T1000 (cell line): Measurements from ENCODE around the gene ABCB6.

Experiments
- DNase-seq: peaks from one replicate; lab custom pipeline; 2025; ENCODE audit warnings: mixed read lengths; lab: John Stamatoyannopoulos, UW

ABCB6 gene

DNA sequence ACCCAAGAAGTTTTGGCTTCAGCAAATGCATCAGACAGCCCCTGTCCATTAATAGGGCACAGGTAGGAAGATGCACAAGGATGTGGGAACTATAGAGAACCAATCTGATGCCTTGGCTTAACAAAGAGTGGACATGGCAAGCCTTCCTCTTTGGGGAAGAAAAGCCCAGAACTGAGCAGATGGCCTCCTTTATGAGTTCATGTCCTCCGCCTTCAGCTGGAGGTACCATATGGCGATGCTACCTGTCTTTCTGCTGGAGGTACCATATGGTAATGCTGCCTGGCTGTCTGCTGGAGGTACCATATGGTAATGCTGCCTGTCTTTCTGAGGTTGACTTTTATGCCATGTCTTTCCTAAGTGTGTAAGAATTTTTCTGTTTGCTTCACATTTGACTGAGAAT is 34.6 kb downstream of the ABCB6 start:
- no peak for DNase-seq

DNA sequence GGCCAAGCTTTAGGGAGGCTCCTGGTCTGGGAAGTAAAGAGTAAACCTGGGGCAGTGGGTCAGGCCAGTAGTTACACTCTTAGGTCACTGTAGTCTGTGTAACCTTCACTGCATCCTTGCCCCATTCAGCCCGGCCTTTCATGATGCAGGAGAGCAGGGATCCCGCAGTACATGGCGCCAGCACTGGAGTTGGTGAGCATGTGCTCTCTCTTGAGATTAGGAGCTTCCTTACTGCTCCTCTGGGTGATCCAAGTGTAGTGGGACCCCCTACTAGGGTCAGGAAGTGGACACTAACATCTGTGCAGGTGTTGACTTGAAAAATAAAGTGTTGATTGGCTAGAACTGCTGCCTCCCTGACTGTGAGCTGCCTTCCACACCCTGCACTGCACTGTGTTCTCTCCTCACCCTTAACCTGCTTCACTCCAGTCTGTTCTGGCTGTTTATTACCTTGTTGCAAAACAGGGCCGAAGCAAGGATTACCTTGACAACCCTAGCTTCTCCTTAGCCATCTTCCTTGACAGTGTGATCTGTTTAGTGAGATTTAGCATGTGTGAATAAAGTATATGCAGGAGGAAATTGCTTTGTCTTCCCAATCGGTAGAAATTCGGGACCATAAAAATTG is 35.5 kb downstream of the ABCB6 start:
- DNase-seq: no peak

DNA sequence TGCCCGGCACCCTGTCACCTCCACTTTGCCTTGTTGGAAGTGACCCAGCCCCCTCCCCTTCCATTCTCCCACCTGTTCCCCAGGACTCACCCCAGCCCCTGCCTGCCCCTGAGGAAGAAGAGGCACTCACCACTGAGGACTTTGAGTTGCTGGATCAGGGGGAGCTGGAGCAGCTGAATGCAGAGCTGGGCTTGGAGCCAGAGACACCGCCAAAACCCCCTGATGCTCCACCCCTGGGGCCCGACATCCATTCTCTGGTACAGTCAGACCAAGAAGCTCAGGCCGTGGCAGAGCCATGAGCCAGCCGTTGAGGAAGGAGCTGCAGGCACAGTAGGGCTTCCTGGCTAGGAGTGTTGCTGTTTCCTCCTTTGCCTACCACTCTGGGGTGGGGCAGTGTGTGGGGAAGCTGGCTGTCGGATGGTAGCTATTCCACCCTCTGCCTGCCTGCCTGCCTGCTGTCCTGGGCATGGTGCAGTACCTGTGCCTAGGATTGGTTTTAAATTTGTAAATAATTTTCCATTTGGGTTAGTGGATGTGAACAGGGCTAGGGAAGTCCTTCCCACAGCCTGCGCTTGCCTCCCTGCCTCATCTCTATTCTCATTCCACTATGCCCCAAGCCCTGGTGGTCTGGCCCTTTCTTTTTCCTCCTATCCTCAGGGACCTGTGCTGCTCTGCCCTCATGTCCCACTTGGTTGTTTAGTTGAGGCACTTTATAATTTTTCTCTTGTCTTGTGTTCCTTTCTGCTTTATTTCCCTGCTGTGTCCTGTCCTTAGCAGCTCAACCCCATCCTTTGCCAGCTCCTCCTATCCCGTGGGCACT is 36.2 kb downstream of the ABCB6 start:
- DNase-seq: no peak

DNA sequence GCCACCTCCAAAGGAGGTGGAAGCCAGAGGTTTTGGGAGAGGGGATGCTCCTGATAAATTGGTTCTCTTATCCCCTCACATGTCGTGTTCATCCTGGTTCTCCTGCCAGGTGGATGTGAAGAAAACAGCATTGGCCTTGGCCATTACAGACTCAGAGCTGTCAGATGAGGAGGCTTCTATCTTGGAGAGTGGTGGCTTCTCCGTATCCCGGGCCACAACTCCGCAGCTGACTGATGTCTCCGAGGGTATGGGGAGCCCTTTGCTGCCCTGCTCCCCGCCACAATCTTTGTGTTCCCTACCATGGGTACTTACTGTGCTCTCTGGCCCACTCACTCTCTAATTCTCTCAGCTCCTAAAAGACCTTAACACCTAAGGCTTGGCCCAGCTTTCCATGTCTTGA is 37.2 kb downstream of the ABCB6 start:
- no peak for DNase-seq

DNA sequence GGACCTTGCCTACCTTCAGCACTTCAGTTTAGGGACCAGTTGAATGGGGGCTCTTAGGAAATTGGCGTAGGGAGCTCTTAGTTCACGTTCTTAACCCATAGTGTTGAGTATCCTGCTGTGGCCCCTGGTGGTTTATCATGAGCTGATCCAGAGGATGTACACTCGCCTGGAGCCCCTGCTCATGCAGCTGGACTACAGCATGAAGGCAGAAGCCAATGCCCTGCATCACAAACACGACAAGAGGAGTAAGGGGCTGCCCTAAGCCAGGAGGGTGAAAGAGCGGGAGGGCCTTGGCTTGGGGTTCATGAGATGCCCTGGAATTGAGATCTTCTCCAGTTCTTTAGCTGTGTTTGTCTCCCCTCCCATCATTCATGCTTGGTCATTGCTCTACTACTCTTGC is 37.8 kb downstream of the ABCB6 start:
- DNase-seq: no peak

GRCh38 chr2:219179601-219180465 is 38.9 kb downstream of the ABCB6 start:
- DNase-seq: no peak

DNA sequence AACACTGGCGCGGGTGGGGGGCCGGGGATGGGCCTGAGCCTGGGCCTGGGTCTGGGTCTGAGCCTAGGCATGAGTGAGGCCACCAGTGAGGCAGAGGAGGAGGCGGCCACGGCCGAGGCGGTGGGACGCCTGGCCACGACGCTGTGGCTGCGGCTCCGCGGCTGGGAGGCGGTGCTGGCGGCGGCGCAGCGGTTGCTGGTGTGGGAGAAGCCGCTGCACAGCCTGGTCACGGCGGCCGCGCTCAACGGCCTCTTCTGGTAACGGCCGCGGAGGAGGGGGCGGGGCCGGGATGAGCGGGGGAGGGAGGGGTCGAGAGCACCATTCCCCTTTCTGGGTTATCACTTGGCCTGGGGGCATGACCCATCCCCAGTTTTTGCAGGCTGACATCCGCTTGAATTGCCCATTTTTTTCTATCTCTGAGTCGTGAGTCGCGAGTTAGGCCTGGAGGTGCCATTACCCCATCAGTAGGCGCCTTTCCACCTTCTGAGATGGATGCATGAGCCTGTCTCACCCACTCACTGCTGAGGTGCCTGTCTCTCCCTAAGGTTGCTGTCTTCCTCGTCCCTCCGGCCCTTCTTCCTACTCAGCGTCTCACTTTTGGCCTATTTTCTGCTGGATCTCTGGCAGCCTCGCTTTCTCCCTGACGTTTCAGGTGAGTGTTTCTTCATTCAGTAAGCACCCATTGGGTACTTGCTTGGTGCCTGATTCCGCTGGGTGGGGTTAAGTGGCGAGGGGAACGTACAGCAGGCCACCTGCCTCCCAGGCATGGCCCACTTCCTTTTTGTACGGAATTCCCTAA is 40.2 kb downstream of the ABCB6 start:
- peak; percentile 64 for DNase-seq

DNA sequence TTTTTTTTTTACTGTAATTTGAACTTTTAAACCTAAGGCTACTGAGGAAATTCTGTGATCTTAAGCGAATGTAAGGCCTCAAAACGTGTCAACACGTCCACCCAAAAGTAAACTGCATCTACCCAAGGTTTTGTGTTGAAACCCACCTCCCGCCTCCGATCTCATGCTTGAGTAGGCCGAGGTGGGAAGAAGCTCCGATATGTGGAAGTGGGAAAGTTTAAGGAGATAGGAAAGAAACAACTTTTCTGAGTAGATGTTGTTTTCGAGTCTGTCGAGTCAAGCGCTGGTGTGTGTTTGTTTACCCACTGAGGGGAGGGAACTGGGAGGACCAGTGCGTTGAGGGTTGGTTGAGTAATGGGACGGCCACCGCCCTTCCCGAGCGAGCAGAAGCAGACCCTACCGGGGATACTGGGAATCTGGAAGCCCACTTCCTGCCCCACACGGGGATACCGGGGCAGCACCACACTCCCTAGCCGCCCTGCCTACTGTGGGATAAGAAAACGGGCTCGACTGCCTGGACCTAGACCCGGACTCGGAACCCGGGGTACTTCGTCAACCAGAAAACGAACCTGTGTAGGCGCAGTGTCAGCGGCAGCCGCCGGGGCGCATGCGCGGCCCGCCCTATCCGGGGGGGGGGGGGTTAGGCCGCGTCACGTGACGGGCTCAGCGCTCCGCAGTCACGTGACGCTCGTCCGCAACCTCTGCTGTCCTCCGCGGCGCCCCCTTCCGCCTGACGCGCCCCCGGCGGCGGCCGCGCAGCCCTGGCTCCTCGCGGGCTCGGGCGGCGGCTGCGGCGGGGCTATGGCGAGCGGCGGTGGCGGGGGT is 41.0 kb downstream of the ABCB6 start, which contains the start of gene RETREG2:
Gene RETREG2, plus strand, starts transcription at position 724 of the 825 bp plus-strand sequence. Its CDS starts 78 bp downstream, at position 802.
- DNase-seq: peak; percentile 75

DNA sequence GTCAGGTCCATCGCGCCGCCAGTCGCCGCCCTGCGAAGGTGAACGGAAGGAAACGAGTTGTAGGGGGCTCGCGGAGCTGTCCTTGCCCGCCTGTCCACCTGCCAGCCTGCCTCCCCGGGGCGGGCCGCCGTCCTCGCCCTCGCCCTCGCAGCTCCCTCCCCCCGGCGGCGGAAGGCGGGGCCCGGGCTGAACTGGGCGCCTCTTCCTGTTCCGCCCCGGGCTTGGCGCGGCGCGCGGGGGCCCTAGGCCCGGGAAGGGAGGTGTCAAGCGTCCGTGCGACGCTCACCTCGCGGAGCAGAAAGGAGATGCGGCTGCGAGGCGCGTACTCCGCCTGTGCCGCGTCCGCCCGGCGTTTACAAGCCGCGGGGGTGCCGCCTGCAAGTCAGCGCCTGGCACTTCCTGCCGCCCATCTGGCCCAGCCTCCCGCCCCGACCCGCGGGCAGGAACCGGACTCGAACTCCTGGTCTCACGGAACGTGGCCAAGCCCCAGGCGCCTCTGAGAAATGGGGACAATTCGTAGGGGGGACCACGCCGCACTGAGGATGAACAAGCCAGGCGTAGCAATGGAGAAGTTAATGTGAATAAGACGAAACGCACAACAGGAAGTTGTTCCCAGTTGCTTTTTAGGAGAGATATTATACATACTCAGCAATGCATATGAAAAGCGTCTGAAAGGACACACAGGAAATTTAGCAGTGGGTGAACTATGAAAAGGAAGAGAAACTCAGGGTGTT is 41.8 kb downstream of the ABCB6 start, which contains the start of gene CNPPD1:
Gene CNPPD1, minus strand, starts transcription at position 108 of the 734 bp plus-strand sequence. Its CDS starts 97 bp downstream, at position 11.
- DNase-seq: peak; percentile 62

DNA sequence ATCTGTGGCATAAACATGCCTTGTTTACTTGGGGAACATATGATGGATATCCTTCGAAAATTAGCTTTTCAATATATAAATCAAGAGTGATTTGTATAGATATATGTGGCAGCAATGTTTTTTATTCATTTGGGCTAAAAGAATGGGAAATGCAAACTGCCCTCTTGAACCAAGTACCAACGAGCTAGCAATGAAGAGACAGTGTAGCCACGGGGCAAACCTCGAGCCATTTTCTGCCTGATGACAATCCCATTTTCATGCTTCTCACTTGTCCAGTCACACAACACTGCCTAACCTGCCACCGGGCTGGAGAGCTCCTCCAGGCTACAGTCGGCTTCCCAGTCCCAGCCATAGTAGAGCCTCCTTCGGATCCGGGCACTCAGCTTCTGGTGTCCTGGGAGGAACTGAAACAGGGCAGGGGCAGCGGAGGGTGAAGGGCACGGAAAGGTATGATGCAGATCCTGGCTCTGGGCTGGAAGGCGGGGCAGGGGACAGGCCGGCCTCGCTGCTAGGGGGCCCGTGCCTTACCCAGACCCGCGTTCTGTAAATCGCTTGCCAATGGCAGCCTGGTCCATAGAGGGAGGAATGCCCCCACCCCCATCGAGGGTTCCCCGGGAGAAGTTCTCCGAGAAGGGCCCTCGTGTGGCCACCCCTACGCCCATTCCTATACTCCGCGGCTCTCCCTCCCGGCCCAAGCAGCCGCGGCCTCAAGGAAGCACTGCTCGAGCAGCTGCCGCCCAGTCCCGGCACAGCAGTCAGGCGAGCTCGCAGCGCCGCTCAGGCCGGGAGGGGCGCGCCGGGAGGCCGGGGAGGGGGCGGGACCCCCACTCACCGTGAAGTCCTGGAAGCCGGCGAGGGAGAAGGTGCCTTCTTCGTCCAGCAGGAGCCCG is 42.6 kb downstream of the ABCB6 start:
- DNase-seq: peak; percentile 14

GRCh38 chr2:219175486-219175885 is 43.3 kb downstream of the ABCB6 start:
- DNase-seq: no peak

GRCh38 chr2:219174801-219175200 is 44.0 kb downstream of the ABCB6 start:
- no peak for DNase-seq

DNA sequence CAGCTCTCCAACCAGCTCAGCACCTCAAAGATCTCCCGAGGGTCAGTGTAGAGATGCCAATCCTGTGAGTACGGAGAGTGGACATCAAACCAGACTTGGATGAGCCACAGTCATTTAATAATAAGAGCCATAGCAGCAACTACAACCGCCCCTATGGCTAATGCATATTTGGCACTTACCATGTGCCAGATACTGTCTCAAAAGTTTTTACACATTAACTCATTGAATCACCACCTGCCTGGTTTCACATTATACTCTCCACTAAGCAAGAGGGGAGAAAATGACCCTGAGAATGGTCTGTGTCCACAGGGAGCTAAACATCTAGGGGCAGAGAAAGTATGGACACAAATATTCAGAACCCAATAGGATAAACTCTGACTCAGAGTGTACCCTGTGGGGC is 44.6 kb downstream of the ABCB6 start:
- DNase-seq: no peak

DNA sequence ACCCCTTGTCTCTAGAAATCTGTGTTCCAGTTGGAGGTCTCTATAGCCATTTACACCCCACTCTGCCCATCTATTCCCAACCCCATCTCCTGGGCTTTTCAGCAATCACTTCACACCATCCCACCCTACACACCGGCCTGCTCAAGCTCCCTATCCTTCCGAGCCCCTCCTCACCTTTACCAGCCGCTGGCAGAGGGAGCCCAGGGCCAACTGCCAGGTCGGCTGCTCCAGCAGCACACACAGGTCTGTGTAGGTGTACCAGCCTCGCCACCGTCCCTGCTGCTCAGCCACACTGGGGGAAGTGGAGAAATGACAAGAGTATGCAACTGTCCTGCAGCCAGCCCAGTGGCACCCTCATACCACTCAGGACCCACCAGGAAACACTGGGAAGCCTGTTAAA is 45.6 kb downstream of the ABCB6 start:
- DNase-seq: no peak

GRCh38 chr2:219172231-219173154 is 46.3 kb downstream of the ABCB6 start:
- no peak for DNase-seq

- DNase-seq: peak; percentile 10
Measured at GRCh38 chr2:219171231-219171651, 47.5 kb downstream of the ABCB6 start.

- no peak for DNase-seq
Measured at GRCh38 chr2:219169930-219170654, 48.7 kb downstream of the ABCB6 start, which contains the start of gene SLC23A3. TSS of gene SLC23A3 (minus strand) at chr2:219170029. CDS start at chr2:219169984, 45 bp downstream.
